Neural progenitor cell (in vitro differentiated cells): Measurements from ENCODE around the gene TEPSIN. TPM values are rescaled to one million over a fixed set of nuclear protein-coding genes. Genes with fewer than 3 reads are reported as not detected.

Source experiments
- DNase-seq: peaks from one replicate; pipeline ENCODE4 v3.0.0-alpha.2; 2016; ENCODE audit warnings: low spot score
- H2AFZ ChIP-seq: fragments of 200-600 bp; sonication (generic); replicated peaks from 2 replicates; pipeline ENCODE4 v1.6.1; 2016; ENCODE audit warnings: antibody characterized with exemption
- H3F3A ChIP-seq: fragments of 200-600 bp; sonication (generic); 2 replicates; pipeline ENCODE4 v1.6.1; 2016; ENCODE audit warnings: antibody characterized with exemption, low read depth
- H3K27ac ChIP-seq: fragments of 200-600 bp; sonication (generic); 2 replicates; pipeline ENCODE4 v1.5.1; 2016; ENCODE audit warnings: mild to moderate bottlenecking
- H3K27me3 ChIP-seq: fragments of 200-600 bp; sonication (generic); 2 replicates; pipeline ENCODE4 v1.6.1; 2016; ENCODE audit warnings: mild to moderate bottlenecking, moderate library complexity
- H3K36me3 ChIP-seq: fragments of 200-600 bp; sonication (generic); 2 replicates; pipeline ENCODE4 v1.5.1; 2016
- H3K4me1 ChIP-seq: fragments of 200-600 bp; sonication (generic); 2 replicates; pipeline ENCODE4 v1.6.1; 2016; ENCODE audit warnings: mixed run types
- H3K4me2 ChIP-seq: fragments of 200-600 bp; sonication (generic); 2 replicates; pipeline ENCODE4 v1.6.1; 2016
- H3K4me3 ChIP-seq: fragments of 200-600 bp; sonication (generic); 2 replicates; pipeline ENCODE4 v1.5.1; 2016
- H3K79me2 ChIP-seq: fragments of 200-600 bp; sonication (generic); 2 replicates; pipeline ENCODE4 v1.6.1; 2016; ENCODE audit warnings: low read depth
- H3K9ac ChIP-seq: fragments of 200-600 bp; sonication (generic); 2 replicates; pipeline ENCODE4 v1.6.1; 2016
- H3K9me3 ChIP-seq: fragments of 200-600 bp; sonication (generic); 2 replicates; pipeline ENCODE4 v1.5.1; 2016; ENCODE audit warnings: low read depth
- H4K20me1 ChIP-seq: fragments of 200-600 bp; sonication (generic); 2 replicates; pipeline ENCODE4 v1.6.1; 2016; ENCODE audit warnings: low read depth
- H3K27ac Mint-ChIP-seq: 3 replicates; pipeline ENCODE4 v1.8.0; 2021; ENCODE audit warnings: mixed read lengths
- H3K27me3 Mint-ChIP-seq: 2 replicates; pipeline ENCODE4 v1.8.0; 2022; ENCODE audit warnings: low read depth, mild to moderate bottlenecking, inconsistent platforms, moderate library complexity, mixed read lengths; ENCODE audit not compliant: insufficient read depth
- H3K36me3 Mint-ChIP-seq: 3 replicates; pipeline ENCODE4 v1.8.0; 2021; ENCODE audit warnings: mixed read lengths
- H3K4me1 Mint-ChIP-seq: 3 replicates; pipeline ENCODE4 v1.8.0; 2021; ENCODE audit warnings: mixed read lengths
- H3K4me3 Mint-ChIP-seq: 3 replicates; pipeline ENCODE4 v1.8.0; 2021; ENCODE audit warnings: mild to moderate bottlenecking, moderate library complexity, mixed read lengths
- H3K9me3 Mint-ChIP-seq: 3 replicates; pipeline ENCODE4 v1.8.0; 2020; ENCODE audit warnings: mixed read lengths
- EZH2 ChIP-seq: fragments of 200-600 bp; sonication (generic); IDR thresholded peaks from 2 replicates; pipeline ENCODE4 v1.6.1; 2017; ENCODE audit warnings: antibody characterized with exemption, mild to moderate bottlenecking, moderate library complexity
- EZH2phosphoT487 ChIP-seq: fragments of 200-600 bp; sonication (generic); IDR thresholded peaks from 2 replicates; pipeline ENCODE4 v1.6.1; 2017; ENCODE audit warnings: antibody characterized with exemption
- total RNA-seq: library from RNA; depleted of rRNA; stranded (reverse); fragments of >200 nt; gene quantifications from 2 replicates; pipeline ENCODE4 v1.2.3, GENCODE V29; 2015; ENCODE audit warnings: low replicate concordance
- TF ChIP-seq, protein P1 (sequence below): fragments of 200-600 bp; sonication (generic); IDR thresholded peaks from 2 replicates; pipeline ENCODE4 v1.5.1; 2017; ENCODE audit warnings: antibody characterized with exemption, mild to moderate bottlenecking

Gene TEPSIN
- total RNA-seq, 1 donor from 2014 or later: 20.6 TPM

DNA sequence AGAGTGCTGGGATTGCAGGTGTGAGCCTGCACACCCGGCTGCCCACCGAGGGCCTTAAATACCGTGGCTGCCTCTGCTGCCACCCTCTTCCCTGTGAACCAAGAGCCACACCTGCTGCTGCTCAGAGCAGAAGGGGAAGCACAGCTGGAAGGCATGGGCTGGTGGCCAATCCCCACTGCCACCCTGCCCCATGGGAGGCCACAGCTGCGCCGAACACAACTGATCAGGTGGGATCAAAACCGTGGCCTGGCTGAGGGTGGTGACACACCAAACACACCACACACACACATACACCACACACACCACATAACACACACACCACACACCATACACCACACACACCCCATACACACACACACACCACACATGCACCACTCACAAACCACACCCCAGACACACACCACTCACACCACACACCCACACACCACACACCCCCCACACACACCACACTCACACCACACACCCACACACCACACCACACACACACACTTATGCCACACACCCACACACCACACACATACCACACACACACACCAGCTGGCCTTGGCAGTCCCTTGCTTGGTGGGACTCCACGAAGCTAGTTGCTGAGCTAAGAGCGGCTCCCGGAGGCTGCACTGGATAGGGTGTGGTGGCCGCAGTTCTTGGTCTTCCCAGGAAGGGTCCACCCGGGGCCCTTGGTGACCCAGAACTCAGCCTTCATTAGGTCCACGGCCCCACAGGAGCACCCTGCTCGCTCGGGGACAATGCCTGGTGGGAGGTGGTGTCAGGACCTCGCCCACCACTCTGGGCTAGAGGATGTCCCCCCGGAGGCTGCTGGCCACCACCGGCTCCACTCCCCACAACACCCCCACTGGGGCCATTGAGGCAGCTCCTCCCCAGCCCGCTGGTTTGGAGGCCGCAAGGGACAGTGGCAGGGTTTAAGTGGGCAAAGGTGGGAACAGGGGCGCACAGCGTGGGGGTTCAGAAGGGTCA is 31.0 kb downstream of the TEPSIN start:
- Histone ChIP-seq H4K20me1 (peaks cover 10% of the 10 kb centered on the region), H3K36me3 (no peaks in the 10 kb centered on the region), H3K4me3 (no peak overlapping the region), H3K27me3 (no peaks in the 10 kb centered on the region), H3K9me3 (no peaks in the 10 kb centered on the region), H3K27ac (no peak overlapping the region), H2AFZ (no peak overlapping the region), H3K4me1 (no peaks in the 10 kb centered on the region), H3K79me2 (peaks cover 10% of the 10 kb centered on the region), H3K9ac (no peak overlapping the region), H3F3A (peaks cover 5% of the 10 kb centered on the region), H3K4me2 (no peak overlapping the region)
- Mint-ChIP-seq H3K27ac (no peak overlapping the region), H3K36me3 (peaks cover 7% of the 10 kb centered on the region), H3K4me1 (peaks cover 3% of the 10 kb centered on the region), H3K9me3 (no peaks in the 10 kb centered on the region), H3K4me3 (no peak overlapping the region), H3K27me3 (peaks cover 4% of the 10 kb centered on the region)
- TF ChIP-seq, protein P1, sequence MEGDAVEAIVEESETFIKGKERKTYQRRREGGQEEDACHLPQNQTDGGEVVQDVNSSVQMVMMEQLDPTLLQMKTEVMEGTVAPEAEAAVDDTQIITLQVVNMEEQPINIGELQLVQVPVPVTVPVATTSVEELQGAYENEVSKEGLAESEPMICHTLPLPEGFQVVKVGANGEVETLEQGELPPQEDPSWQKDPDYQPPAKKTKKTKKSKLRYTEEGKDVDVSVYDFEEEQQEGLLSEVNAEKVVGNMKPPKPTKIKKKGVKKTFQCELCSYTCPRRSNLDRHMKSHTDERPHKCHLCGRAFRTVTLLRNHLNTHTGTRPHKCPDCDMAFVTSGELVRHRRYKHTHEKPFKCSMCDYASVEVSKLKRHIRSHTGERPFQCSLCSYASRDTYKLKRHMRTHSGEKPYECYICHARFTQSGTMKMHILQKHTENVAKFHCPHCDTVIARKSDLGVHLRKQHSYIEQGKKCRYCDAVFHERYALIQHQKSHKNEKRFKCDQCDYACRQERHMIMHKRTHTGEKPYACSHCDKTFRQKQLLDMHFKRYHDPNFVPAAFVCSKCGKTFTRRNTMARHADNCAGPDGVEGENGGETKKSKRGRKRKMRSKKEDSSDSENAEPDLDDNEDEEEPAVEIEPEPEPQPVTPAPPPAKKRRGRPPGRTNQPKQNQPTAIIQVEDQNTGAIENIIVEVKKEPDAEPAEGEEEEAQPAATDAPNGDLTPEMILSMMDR: no peak
- no peak for TF ChIP-seq EZH2
- DNase-seq: no peak

DNA sequence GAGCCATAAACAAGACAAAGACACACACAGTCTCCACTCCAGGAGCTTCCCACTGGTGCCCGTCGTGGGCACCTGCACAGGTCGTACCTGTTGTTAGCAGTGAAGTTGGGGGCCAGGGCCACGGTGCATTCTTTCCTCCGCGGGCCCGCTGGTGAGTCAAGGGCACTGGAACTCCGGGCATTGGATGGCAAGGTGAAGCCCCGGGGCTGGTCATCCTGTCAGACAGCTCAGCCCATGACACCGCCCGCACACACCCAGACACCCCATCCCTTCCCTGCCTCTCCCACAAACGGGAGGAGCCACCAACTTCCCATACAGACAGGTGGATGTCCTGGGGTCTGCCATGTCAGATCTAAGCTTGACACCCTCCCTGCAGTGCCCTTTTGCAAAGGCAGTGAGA is 32.2 kb downstream of the TEPSIN start:
- Histone ChIP-seq H3K4me2 (no peak overlapping the region), H3K27ac (no peak overlapping the region), H3K27me3 (no peaks in the 10 kb centered on the region), H3K9me3 (no peaks in the 10 kb centered on the region), H2AFZ (no peak overlapping the region), H4K20me1 (peaks cover 8% of the 10 kb centered on the region), H3K4me3 (no peak overlapping the region), H3F3A (peaks cover 5% of the 10 kb centered on the region), H3K4me1 (no peaks in the 10 kb centered on the region), H3K9ac (no peak overlapping the region), H3K79me2 (peaks cover 10% of the 10 kb centered on the region), H3K36me3 (no peaks in the 10 kb centered on the region)
- peaks cover 5% of the 10 kb centered on the region for H3K36me3 Mint-ChIP-seq
- no peak overlapping the region for H3K4me3 Mint-ChIP-seq
- TF ChIP-seq EZH2: no peak
- no peak for DNase-seq
- H3K27ac Mint-ChIP-seq: no peak overlapping the region
- peaks cover 3% of the 10 kb centered on the region for H3K4me1 Mint-ChIP-seq
- no peaks in the 10 kb centered on the region for H3K27me3 Mint-ChIP-seq
- no peaks in the 10 kb centered on the region for H3K9me3 Mint-ChIP-seq

DNA sequence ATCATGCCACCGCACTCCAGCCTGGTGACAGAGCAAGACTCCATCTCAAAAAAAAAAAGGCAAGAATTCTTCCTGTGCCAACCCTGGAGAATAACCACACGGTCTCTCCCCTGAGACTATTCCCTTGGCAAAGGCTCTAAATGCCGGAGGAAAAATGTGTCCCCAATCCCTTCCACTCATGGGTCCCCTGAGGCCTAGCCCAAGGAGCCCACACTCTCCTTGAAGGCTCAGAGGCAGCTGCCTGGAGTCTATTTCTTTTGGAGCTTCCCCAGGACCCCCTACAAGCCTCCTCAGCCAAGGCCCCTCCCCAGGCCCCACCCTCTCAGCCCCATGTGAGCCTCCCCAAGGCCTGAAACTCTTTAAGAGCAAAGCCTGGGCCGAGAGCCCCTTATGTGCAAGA is 32.7 kb downstream of the TEPSIN start:
- Mint-ChIP-seq H3K4me3 (no peak overlapping the region), H3K9me3 (no peaks in the 10 kb centered on the region)
- peaks cover 3% of the 10 kb centered on the region for H4K20me1 ChIP-seq

More for the DNA sequence above, 32.7 kb downstream of the TEPSIN start:
- Mint-ChIP-seq H3K27me3 (no peaks in the 10 kb centered on the region), H3K36me3 (peaks cover 5% of the 10 kb centered on the region), H3K4me1 (peaks cover 3% of the 10 kb centered on the region), H3K27ac (no peak overlapping the region)
- Histone ChIP-seq H3K4me1 (no peaks in the 10 kb centered on the region), H3K27me3 (no peaks in the 10 kb centered on the region), H3K9ac (no peak overlapping the region), H3K27ac (no peak overlapping the region), H3K4me3 (no peak overlapping the region), H2AFZ (no peak overlapping the region), H3K9me3 (no peaks in the 10 kb centered on the region), H3F3A (peaks cover 5% of the 10 kb centered on the region), H3K79me2 (peaks cover 5% of the 10 kb centered on the region), H3K36me3 (no peaks in the 10 kb centered on the region), H3K4me2 (no peak overlapping the region)
- no peak for TF ChIP-seq EZH2
- TF ChIP-seq, protein P1: no peak
- no peak for TF ChIP-seq EZH2phosphoT487
- no peak for DNase-seq
